H4 (cell line): ENCODE results near the gene ERBB2. TPM values are rescaled to one million over a fixed set of nuclear protein-coding genes. Genes with fewer than 3 reads are reported as not detected.
A peak's percentile ranks its signal among the peaks of the same experiment; 100 is the strongest.

Experiments used
- DNase-seq: peaks from one replicate; pipeline ENCODE4 v3.0.0-alpha.2; 2015; ENCODE audit warnings: low spot score
- total RNA-seq: library from RNA; depleted of rRNA; stranded (reverse); fragments of >200 nt; shearing (Covaris generic); gene quantifications from 2 replicates; pipeline ENCODE4 v1.2.3, GENCODE V29; 2014; rRNA removed

ERBB2 gene
- total RNA-seq, result 10.1 and 18.5 TPM in 2 replicates

DNA sequence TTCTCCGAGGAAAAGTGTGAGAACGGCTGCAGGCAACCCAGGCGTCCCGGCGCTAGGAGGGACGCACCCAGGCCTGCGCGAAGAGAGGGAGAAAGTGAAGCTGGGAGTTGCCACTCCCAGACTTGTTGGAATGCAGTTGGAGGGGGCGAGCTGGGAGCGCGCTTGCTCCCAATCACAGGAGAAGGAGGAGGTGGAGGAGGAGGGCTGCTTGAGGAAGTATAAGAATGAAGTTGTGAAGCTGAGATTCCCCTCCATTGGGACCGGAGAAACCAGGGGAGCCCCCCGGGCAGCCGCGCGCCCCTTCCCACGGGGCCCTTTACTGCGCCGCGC is at the start of gene ERBB2:
ERBB2 (plus strand) TSS at position 247 of the 330 bp plus-strand sequence. CDS start 175 bp downstream, outside the sequence.
- DNase-seq, result peak; percentile 58

DNA sequence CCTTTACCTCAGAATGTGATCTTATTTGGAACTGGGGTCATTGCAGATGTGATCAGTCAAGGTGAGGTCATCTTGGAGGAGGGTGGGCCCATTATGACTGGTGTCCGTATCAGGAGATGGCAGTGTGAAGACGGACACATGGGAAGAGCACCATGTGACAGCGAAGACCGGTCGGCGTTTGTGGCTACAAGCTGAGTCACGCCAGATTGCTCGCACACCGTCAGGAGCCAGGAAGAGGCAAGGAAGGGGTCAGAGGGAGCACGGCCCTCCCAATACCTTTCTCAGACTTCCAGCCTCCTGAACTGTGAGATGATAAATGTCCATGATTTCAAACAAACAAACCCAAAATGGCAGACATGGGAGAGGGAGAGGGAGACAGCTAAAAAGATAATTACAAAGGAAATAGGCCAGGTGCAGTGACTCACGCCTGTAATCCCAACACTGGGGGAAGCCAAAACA is 49.7 kb upstream of the ERBB2 start:
- DNase-seq, result peak; percentile 23

DNA sequence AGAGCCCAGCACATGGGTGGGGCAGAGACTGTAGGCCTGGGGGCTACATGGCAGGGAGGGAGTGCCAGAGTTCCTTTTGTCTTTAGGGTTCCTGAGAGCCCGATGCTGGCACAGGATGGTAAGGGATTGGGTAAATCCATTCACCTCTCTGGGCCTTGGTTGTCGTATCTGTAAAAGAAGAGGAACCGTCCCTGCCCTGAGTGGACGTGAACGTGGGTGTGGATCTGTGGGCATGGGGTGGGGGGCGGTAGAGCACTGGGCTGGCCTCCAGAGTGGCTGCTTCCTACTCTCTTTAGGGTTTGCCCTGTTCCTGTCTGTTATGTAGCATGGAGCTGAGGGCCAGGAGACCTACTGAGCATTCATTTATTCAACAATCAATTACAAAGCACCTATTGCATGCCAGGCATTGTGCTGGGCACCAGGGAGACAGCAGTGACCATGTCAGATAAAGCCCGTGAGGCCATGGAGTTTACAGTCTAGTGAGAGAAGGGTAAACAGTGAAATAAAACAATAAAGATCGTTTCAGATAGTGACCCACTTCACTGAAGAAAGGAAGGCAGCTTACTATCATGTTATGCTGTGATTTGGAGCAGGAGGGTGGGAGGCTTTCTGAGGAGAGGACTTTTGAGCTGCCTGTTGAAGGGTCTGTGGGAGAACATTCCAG is 47.8 kb upstream of the ERBB2 start:
- DNase-seq, result no peak

DNA sequence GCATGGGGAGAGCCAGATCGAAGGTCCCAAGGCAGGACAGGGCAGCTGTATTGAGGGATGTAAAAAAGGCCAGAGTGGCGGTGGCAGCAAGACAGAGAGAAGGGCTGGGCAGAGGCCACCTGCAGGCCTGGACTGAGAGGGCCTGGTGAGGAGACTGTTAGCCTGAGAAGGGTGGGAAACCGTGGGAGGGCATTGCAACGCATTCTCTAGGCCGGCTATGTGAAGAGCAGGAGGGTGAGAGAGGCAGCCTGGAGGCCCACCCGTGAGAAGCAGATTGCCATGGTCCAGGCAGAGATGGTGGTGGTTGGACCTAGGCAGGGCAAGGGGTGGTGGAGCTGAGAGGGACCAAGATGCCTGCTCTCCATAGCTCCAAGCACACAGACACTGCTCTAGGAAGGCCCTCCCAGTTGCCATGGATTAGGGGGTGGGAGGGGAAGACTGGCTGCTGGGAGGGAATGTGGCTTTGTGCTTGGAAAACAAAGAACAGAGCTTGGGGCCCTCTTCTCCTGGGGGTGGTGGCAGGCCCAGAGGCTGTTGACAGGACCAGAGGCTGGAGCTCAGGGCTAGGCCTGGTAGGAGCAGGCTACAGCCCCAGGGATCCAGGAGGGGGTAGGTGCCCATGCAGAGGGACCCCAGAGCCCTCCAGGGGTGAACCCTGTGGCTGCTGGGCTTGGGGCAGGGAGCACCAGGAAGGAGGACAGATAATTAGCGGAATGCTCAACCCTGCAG is 47.1 kb upstream of the ERBB2 start:
- DNase-seq, result no peak

DNA sequence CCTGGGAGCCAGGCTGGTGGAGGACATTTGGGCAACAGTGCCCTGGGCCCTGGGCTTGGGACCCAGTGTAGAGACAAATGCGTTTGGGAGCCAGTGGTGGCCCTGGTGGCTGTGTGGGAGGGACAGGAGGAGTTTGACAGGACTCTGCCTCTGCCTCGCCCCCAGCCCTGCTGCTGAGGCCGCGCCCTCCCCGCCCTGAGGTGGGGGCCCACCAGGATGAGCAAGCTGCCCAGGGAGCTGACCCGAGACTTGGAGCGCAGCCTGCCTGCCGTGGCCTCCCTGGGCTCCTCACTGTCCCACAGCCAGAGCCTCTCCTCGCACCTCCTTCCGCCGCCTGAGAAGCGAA is 46.6 kb upstream of the ERBB2 start:
- no peak for DNase-seq

DNA sequence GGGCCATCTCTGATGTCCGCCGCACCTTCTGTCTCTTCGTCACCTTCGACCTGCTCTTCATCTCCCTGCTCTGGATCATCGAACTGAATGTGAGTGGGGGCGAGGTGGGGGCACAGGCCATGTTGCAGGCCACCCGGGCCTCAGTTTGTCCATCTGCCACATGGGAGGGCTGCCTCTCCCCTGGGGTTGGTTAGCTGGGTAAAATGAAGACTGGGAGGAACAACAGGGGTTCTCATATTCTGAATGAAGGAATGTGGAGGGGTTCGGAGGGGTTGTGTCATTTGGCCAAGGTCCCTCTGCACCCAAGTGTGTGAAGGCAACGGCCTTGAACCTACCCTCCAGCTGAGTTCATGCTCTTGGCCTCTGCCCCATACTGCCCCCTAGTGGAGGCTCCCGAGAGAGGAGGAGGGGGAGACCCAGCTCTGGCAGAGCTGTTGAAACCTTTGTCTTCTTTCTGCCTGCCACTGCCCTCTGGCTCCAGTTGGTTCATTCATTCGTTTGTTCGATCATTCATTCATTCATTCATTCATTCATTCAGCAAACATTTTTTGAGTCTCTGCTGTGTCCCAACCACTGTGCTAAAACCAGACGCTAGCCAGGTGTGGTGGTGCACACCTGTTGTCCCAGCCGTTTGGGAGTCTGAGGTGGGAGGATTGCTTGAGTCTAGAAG is 46.1 kb upstream of the ERBB2 start:
- peak; percentile 27 for DNase-seq

DNA sequence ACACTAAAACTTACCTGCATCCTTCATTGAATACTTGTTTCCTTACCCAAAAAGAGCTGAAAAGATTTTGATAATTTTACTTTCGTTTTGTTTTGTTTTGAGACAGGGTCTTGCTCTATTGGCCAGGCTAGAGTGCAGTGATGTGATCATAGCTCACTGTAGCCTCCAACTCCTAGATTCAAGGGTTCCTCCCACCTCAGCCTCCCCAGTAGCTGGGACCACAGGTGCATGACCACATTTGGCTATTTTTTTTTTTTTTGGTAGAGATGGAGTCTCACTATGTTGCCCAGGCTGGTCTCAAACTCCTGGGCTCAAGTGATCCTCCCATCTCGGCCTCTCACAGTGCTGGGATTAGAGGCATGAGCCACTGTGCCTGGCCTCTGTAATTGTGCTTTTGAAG is 44.8 kb upstream of the ERBB2 start:
- no peak for DNase-seq

DNA sequence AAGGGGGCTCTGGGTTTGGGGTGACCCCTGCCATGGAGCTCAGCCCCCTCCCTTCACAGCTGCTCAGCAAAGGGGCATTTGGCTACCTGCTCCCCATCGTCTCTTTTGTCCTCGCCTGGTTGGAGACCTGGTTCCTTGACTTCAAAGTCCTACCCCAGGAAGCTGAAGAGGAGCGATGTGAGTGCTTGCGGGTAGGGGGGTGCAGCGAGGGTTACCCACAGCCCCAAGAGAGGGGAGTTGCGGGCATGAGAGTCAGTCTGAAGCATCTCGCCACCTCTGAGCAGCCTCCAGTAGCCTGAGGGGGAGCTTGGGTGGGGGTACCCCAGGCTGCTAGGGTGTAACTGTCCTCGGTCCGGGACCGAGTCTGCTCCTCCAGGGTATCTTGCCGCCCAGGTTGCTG is 41.5 kb upstream of the ERBB2 start:
- no peak for DNase-seq

DNA sequence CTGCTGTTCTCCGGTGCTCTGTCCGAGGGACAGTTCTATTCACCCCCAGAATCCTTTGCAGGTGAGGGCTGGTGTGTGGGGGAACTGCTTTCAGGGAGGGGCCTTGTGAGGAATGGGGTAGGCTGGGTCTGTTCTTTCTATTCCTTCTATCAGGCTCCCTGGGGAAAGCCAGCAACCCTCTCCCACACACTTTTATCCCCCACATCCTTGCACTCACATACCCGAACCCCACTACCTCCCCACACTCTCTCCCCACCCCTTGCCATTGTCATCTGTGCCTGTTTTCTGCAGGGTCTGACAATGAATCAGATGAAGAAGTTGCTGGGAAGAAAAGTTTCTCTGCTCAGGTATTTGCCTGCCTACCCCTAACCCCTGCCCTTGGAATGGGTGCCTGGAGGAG is 41.1 kb upstream of the ERBB2 start:
- no peak for DNase-seq

DNA sequence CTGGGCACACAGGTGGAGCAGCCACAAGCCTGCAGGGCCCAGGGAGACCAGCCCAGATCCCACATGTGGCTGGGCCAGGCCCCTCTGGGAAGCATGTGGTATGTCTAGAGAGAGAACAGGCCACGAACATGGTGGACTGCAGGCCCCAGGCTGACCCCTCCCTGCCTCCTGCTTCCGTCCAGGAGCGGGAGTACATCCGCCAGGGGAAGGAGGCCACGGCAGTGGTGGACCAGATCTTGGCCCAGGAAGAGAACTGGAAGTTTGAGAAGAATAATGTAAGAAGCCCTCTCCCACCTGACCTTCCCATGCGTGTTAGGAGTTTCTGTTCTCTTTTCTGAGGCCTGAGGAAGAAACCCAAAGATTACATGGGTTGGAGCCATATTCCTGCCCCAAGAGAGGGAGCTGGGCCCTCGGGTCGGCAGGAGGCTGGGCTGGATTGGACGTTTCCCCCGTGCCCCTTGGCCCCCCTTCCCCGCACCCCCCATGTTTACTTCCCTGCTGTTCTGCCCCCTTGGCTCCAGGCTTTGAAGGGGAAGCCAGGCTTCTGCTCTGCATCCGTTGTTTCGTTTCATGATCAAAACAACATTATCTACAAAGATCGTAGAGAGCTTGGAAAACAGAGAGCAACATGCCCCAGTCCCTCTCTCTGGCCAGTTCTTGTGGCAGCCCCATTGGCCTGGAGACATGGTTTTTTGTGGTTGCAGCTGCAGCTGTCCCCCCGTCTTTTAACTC is 40.4 kb upstream of the ERBB2 start:
- DNase-seq, result no peak

DNA sequence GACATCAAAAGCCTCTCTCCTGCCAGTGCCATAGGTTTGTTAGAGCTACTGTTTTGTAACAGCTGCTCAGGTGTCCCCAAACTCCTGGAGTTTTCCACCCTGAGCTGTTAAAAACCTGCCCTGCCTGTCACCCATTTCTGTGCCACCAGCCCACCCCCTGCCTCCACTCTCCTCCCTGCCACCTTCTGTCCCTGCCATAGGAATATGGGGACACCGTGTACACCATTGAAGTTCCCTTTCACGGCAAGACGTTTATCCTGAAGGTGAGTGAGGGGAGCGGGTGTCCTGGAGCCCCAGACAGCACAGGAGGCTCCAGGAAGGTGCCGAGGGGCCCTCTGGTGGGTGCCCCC is 39.9 kb upstream of the ERBB2 start:
- no peak for DNase-seq

DNA sequence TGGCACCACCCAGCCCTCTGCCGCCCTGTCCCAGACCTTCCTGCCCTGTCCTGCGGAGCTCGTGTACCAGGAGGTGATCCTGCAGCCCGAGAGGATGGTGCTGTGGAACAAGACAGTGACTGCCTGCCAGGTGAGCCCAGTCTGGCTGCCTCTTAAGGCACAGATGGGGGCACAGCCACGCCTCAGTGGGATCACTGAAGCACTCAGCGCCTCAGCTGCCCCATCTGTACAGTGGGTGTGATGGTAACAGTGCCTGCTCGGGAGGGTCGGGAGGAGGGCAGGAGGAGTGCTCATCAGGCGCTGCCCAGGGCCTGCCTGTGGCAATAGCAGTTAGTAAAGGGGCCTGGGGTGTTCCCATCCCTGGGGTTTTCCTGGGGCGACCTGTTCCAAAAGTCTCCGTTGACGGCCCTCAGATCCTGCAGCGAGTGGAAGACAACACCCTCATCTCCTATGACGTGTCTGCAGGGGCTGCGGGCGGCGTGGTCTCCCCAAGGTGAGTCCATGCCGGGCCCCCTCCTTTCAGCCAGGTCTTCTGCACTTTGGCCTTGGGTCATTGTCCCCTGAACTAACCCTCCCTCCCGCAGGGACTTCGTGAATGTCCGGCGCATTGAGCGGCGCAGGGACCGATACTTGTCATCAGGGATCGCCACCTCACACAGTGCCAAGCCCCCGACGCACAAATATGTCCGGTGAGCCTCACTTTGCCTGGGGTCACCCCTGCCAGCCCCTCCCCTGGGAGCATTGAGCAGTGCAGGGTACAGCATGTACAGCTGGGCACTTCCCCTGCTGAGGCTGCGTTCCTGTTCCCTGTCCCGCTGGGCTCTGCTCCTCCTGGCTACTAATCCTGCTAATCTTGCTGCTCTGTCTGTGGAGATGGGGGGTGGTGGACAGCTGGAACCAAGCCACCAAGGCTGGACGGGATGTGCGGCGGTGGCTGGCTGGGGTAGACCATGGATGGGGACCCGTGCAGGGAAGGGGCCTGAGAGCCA is 39.2 kb upstream of the ERBB2 start:
- DNase-seq, result no peak

DNA sequence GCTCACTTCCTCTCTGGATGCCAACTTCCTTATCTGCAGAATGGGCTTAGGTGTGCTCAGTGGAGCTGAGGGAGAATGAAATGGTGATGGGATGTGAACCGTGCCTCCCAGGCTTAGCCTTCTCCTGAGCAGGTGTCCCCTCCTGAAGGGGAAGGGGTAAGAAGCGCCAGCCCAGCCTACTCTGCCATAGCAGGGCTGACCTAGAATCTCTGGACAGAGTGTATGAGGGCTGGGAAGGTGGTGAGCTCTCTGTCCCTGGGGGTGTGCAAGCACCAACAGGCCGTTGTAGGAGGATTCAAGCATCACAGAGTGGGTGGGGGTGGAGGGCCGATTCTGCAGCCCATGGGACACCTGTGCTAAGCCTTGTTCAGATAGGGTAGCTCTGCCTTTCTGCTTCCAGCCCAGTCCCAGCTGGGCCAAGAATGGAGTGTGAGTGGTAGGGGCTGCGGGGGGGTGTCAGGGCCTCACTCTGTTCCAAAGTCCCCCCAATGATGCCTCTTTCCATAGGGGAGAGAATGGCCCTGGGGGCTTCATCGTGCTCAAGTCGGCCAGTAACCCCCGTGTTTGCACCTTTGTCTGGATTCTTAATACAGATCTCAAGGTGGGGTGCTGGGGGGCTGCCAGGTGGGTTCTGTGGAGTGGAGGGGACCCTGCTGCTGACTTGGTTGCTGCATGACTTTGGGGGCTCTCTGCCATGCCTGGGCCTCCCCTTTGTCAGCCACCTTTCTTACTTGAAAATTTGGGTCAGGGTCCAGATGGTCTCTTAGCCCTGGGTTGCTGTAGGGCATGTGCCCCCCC is 37.9 kb upstream of the ERBB2 start:
- no peak for DNase-seq

DNA sequence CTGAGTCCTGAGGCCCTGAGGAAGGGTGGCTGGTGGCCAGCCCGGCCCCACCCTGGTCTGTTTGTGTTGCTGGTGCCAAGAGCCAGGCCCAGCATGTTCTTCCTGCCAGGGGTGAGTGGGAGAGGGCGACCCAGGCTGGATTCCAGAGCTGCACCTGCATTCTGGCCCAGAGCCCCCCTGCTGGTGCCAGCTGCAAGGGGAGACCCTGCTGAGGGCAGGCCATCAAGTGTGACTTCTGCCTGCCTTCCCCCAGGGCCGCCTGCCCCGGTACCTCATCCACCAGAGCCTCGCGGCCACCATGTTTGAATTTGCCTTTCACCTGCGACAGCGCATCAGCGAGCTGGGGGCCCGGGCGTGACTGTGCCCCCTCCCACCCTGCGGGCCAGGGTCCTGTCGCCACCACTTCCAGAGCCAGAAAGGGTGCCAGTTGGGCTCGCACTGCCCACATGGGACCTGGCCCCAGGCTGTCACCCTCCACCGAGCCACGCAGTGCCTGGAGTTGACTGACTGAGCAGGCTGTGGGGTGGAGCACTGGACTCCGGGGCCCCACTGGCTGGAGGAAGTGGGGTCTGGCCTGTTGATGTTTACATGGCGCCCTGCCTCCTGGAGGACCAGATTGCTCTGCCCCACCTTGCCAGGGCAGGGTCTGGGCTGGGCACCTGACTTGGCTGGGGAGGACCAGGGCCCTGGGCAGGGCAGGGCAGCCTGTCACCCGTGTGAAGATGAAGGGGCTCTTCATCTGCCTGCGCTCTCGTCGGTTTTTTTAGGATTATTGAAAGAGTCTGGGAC is 37.1 kb upstream of the ERBB2 start:
- no peak for DNase-seq

DNA sequence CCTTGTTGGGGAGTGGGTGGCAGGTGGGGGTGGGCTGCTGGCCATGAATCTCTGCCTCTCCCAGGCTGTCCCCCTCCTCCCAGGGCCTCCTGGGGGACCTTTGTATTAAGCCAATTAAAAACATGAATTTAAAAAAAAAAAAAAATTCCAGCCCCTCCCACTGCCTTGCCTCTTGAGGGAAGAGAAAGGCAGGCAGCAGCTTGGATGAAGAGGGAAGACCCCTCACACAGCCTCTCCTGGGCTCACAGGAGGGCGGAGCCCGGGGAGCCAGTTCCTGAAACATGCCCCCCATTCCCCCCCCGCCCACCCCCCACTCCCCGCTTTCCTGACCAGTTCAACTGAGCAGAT is 36.5 kb upstream of the ERBB2 start:
- no peak for DNase-seq

DNA sequence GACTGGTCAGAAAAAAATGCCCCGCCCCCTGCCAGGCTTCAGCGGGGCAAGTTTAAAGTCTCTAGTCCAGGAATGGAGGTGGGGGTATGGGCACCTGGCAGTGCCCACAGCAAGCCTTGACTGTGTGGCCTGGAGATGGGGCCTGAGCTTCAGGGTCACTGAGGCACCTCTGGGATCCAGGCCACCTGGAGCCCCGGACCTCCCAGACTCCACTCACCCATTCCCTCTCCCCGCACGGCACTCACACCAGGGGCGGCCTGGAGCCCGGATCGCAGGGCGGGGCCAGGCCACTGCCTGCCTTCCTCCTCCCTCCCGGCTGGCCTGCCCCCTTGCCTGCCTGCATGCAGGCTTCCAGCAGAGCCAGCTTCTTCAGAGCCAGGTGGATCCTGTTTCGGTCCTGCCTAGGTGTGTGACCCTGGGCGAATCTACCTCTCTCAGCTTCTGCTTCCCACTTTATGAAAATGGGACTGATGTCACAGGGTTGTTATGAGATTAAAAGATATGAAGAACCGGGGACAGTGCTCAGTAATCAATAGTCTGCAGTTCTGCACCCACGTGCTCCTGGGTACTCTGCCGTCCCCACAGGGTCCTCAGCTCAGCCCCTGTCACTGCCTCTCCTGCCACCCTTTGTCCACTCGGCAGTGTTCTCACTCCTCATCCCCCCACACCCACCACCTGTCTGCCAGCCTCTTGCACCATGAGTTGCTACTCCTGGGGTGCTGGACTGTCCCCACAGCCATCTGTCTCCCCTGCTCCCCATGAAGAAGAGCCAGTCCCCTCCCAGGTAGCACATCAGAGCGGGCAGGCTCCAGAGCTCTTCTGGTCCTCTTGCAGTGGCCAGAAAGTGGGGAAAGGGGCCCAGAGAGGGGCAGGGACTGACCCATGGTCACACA is 35.9 kb upstream of the ERBB2 start:
- no peak for DNase-seq

DNA sequence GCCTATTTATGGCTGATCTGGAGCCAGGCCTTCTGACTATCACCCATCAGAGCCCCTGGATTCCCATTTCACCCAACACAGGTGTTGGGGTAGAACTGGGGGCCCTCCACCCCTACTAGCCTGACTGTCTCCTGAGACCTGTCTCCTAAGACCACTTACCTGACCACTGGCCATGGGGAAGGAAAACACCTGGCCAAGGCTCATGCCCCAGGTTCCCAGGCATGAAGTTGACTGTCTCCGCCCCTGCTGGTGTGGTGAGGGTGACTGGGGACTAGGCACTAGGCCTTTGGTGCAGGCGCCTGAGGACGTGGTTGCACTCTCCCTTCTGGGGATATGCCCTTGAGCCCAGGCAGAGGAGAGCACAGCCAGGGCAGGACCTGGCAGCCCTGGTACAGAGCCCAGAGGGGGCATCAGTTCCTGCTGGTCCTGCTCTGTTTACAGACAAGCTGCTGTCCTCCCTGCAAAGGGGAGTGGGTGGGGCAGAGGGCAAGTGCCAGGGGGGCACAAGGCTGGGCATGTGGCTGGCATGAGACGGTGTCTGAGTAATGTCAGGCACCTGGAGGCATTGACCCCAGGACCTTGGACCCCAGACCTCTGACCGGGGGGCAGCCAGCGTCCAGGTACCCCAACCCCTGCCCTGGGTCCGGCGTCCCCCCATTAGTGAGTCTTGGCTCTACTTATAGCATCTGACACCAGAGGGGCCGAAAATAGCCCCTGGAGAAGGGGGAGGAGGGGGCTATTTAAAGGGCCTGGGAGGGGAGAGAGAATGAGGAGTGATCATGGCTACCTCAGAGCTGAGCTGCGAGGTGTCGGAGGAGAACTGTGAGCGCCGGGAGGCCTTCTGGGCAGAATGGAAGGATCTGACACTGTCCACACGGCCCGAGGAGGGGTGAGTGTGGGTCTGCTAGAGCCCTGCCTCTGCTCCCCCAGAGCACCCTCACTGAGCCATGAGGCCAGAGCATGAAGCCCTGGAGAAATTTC is 35.0 kb upstream of the ERBB2 start, which contains the start of gene TCAP:
TCAP (plus strand) TSS at position 769 of the 981 bp plus-strand sequence; CDS start at position 780, 11 bp downstream.
- no peak for DNase-seq
